Right lobe of liver (tissue), 4 donors: ENCODE measurements around the gene ARHGAP22.

ENCODE experiments used
- CTCF ChIP-seq, 4 donors: fragments of 200-600 bp in 3 of 4; fragments of 450-650 bp in 1 of 4; IDR thresholded peaks; one replicate each; pipeline versions ENCODE4 v1.5.1 to v1.8.0; 2016 to 2022; ENCODE audit warnings: antibody characterized with exemption in 4 of 4, mild to moderate bottlenecking in 2 of 4
- POLR2A ChIP-seq: fragments of 450-650 bp; IDR thresholded peaks from one replicate; pipeline ENCODE4 v1.6.1; 2017; ENCODE audit warnings: antibody characterized with exemption, mild to moderate bottlenecking
- donor health status: DM: no; HTN: no; CAD: no.
- donor health status: DM: no; HTN: no; CAD: no.
- donor health status: DM: no; HTN: yes; CAD: no.

- TF ChIP-seq POLR2A (no peak), CTCF (IDR thresholded peaks at IDR 0.05) (no peak)
Observed at GRCh38 chr10:48602401-48603135, 2.3 kb downstream of the ARHGAP22 start.
